WTC11 (cell line): ENCODE data around the gene ABCF2. TPM values are rescaled to one million over a fixed set of nuclear protein-coding genes. Genes with fewer than 3 reads are reported as not detected.

ENCODE experiments used
- ATAC-seq: fragments of 200-7000 bp; cut with Tn5 transposase; 2 replicates; pipeline ENCODE4 v1.10.0; 2021; ENCODE audit warnings: mild to moderate bottlenecking, moderate library complexity
- CTCF ChIA-PET: fragments of 300-600 bp; sonication (Branson Sonifier 250); formaldehyde crosslinking; loops from one replicate; lab custom pipeline; 2021; ENCODE audit warnings: antibody characterized with exemption; lab: Charles Lee
- POLR2A ChIA-PET: fragments of 350-600 bp; sonication (Branson Sonifier 250); formaldehyde crosslinking; loops from one replicate; lab custom pipeline; 2021; ENCODE audit warnings: antibody characterized with exemption; lab: Charles Lee
- DNase-seq: peaks from one replicate; pipeline ENCODE4 v3.0.0; 2021; ENCODE audit warnings: low spot score
- H3K27ac Mint-ChIP-seq: 2 replicates; pipeline ENCODE4 v1.8.0; 2021; ENCODE audit warnings: mixed read lengths
- H3K27me3 Mint-ChIP-seq: 2 replicates; pipeline ENCODE4 v1.8.0; 2021; ENCODE audit warnings: low read depth, mild to moderate bottlenecking, moderate library complexity, mixed read lengths
- H3K36me3 Mint-ChIP-seq: 2 replicates; pipeline ENCODE4 v1.8.0; 2021; ENCODE audit warnings: mixed read lengths
- H3K4me1 Mint-ChIP-seq: 2 replicates; pipeline ENCODE4 v1.8.0; 2022; ENCODE audit warnings: mixed read lengths
- H3K4me3 Mint-ChIP-seq: 2 replicates; pipeline ENCODE4 v1.8.0; 2021; ENCODE audit warnings: mild to moderate bottlenecking, moderate library complexity, mixed read lengths
- H3K9me3 Mint-ChIP-seq: 2 replicates; pipeline ENCODE4 v1.8.0; 2021; ENCODE audit warnings: mixed read lengths
- ATF6 ChIP-seq: sonication (generic); formaldehyde crosslinking; IDR thresholded peaks from 2 replicates; pipeline ENCODE4 v1.8.1; 2023; ENCODE audit warnings: mild to moderate bottlenecking, missing genetic modification reagents
- EMX1 ChIP-seq: fragments of 250-450 bp; sonication (Bioruptor Pico); IDR thresholded peaks from 2 replicates; pipeline ENCODE4 v1.8.0; 2021; ENCODE audit warnings: mild to moderate bottlenecking
- FOXP1 ChIP-seq: sonication (generic); formaldehyde crosslinking; IDR thresholded peaks from 2 replicates; pipeline ENCODE4 v1.8.0; 2022; ENCODE audit warnings: missing genetic modification reagents, mild to moderate bottlenecking, moderate library complexity, borderline replicate concordance
- GRHL2 ChIP-seq: fragments of 250-450 bp; sonication (Bioruptor Pico); IDR thresholded peaks from 2 replicates; pipeline ENCODE4 v1.8.0; 2022; ENCODE audit warnings: mild to moderate bottlenecking, moderate library complexity; ENCODE audit not compliant: insufficient replicate concordance, severe bottlenecking
- GTF2I ChIP-seq: fragments of 250-450 bp; sonication (Bioruptor Pico); conservative IDR thresholded peaks from 2 replicates; pipeline ENCODE4 v1.4.0; 2021; ENCODE audit warnings: mild to moderate bottlenecking
- HMGA2 ChIP-seq: fragments of 250-450 bp; sonication (Bioruptor Pico); IDR thresholded peaks from 2 replicates; pipeline ENCODE4 v1.4.0; 2021; ENCODE audit warnings: mild to moderate bottlenecking, moderate library complexity
- IRF1 ChIP-seq: sonication (generic); formaldehyde crosslinking; IDR thresholded peaks from 2 replicates; pipeline ENCODE4 v1.8.0; 2023; ENCODE audit warnings: missing genetic modification reagents
- JAZF1 ChIP-seq: fragments of 250-450 bp; sonication (Bioruptor Pico); IDR thresholded peaks from 2 replicates; pipeline ENCODE4 v1.9.0; 2021; ENCODE audit warnings: moderate library complexity, mild to moderate bottlenecking, inconsistent platforms
- NFYB ChIP-seq: sonication (generic); formaldehyde crosslinking; conservative IDR thresholded peaks from 2 replicates; pipeline ENCODE4 v1.8.0; 2022; ENCODE audit warnings: low read depth, missing genetic modification reagents
- NR1H2 ChIP-seq: sonication (generic); formaldehyde crosslinking; IDR thresholded peaks from 2 replicates; pipeline ENCODE4 v1.9.0; 2021; ENCODE audit warnings: mild to moderate bottlenecking, moderate library complexity, missing genetic modification reagents
- SP1 ChIP-seq: sonication (generic); formaldehyde crosslinking; conservative IDR thresholded peaks from 2 replicates; pipeline ENCODE4 v1.8.1; 2022; ENCODE audit warnings: missing genetic modification reagents
- TEAD1 ChIP-seq: sonication (generic); formaldehyde crosslinking; IDR thresholded peaks from 2 replicates; pipeline ENCODE4 v1.8.0; 2022; ENCODE audit warnings: mild to moderate bottlenecking, missing genetic modification reagents
- TEAD4 ChIP-seq: sonication (generic); formaldehyde crosslinking; IDR thresholded peaks from 2 replicates; pipeline ENCODE4 v1.8.0; 2022; ENCODE audit warnings: mild to moderate bottlenecking, missing genetic modification reagents
- ZNF121 ChIP-seq: sonication (generic); formaldehyde crosslinking; IDR thresholded peaks from 2 replicates; pipeline ENCODE4 v1.8.0; 2023; ENCODE audit warnings: missing genetic modification reagents
- ZNF416 ChIP-seq: fragments of 250-450 bp; sonication (Bioruptor Pico); IDR thresholded peaks from 2 replicates; pipeline ENCODE4 v1.9.0; 2021; ENCODE audit warnings: mild to moderate bottlenecking, inconsistent platforms
- total RNA-seq: library from RNA; stranded (reverse); gene quantifications from 3 replicates; pipeline ENCODE4 v1.2.3, GENCODE V29; 2021
- TF ChIP-seq, protein P1 (sequence below): sonication (generic); formaldehyde crosslinking; IDR thresholded peaks from 2 replicates; pipeline ENCODE4 v1.8.1; 2022; ENCODE audit warnings: low read depth, mild to moderate bottlenecking, moderate library complexity, missing genetic modification reagents, borderline replicate concordance
- TF ChIP-seq, protein P2 (sequence below): sonication (generic); formaldehyde crosslinking; IDR thresholded peaks from 2 replicates; pipeline ENCODE4 v1.8.0; 2022; ENCODE audit warnings: mild to moderate bottlenecking, missing genetic modification reagents
- TF ChIP-seq, protein P3 (sequence below): sonication (generic); formaldehyde crosslinking; IDR thresholded peaks from 2 replicates; pipeline ENCODE4 v1.8.1; 2022; ENCODE audit warnings: missing genetic modification reagents, borderline replicate concordance
- TF ChIP-seq, protein P4 (sequence below): sonication (generic); formaldehyde crosslinking; IDR thresholded peaks from 2 replicates; pipeline ENCODE4 v1.8.1; 2023; ENCODE audit warnings: mild to moderate bottlenecking, missing genetic modification reagents

Gene ABCF2
- total RNA-seq, 1 experiment from 2014 or later = 43.7 TPM

- H3K27me3 Mint-ChIP-seq = peaks cover 8% of the 10 kb centered on the region
- DNase-seq (no peak), ATAC-seq (no peak)
- POLR2A ChIA-PET = no interaction called here
- CTCF ChIA-PET = interaction anchor here (1.0 kb wide), 1 partner anchor 71 kb away, joined by 3 read pairs; no protein-coding TSS in a partner anchor
- H3K4me1 Mint-ChIP-seq = peaks cover 19% of the 10 kb centered on the region
- H3K9me3 Mint-ChIP-seq = no peaks in the 10 kb centered on the region
- peaks cover 9% of the 10 kb centered on the region; the same call in 1 of the 2 replicates for H3K36me3 Mint-ChIP-seq
- no peak overlapping the region for H3K4me3 Mint-ChIP-seq
- no peak overlapping the region for H3K27ac Mint-ChIP-seq
- TF ChIP-seq ZNF121 (CRISPR knock-in tag) = no peak
- TF ChIP-seq HMGA2 (CRISPR knock-in tag) = no peak
- no peak for TF ChIP-seq JAZF1 (CRISPR knock-in tag)
- TF ChIP-seq NR1H2 = no peak
- no peak for TF ChIP-seq ATF6 (CRISPR knock-in tag)
These were observed 13.5 kb upstream of the ABCF2 start for GRCh38 chr7:151240536-151240935.

GRCh38 chr7:151239837-151240459 lies 12.9 kb upstream of the ABCF2 start:
- Mint-ChIP-seq H3K4me1 (peaks cover 19% of the 10 kb centered on the region), H3K36me3 (peaks cover 9% of the 10 kb centered on the region; the same call in 1 of the 2 replicates), H3K4me3 (no peak overlapping the region), H3K27ac (no peak overlapping the region; the same call in 1 of the 2 replicates), H3K27me3 (peaks cover 6% of the 10 kb centered on the region), H3K9me3 (no peaks in the 10 kb centered on the region)
- POLR2A ChIA-PET = no interaction called here
- TF ChIP-seq GRHL2 (CRISPR knock-in tag) (no peak), ZNF416 (CRISPR knock-in tag) (no peak), SP1 (CRISPR knock-in tag) (no peak), GTF2I (CRISPR knock-in tag) (no peak)
- TF ChIP-seq, protein P1, sequence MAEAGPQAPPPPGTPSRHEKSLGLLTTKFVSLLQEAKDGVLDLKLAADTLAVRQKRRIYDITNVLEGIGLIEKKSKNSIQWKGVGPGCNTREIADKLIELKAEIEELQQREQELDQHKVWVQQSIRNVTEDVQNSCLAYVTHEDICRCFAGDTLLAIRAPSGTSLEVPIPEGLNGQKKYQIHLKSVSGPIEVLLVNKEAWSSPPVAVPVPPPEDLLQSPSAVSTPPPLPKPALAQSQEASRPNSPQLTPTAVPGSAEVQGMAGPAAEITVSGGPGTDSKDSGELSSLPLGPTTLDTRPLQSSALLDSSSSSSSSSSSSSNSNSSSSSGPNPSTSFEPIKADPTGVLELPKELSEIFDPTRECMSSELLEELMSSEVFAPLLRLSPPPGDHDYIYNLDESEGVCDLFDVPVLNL (CRISPR knock-in tag) = no peak
- TF ChIP-seq, protein P2, sequence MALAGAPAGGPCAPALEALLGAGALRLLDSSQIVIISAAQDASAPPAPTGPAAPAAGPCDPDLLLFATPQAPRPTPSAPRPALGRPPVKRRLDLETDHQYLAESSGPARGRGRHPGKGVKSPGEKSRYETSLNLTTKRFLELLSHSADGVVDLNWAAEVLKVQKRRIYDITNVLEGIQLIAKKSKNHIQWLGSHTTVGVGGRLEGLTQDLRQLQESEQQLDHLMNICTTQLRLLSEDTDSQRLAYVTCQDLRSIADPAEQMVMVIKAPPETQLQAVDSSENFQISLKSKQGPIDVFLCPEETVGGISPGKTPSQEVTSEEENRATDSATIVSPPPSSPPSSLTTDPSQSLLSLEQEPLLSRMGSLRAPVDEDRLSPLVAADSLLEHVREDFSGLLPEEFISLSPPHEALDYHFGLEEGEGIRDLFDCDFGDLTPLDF (CRISPR knock-in tag) = no peak
- TF ChIP-seq, protein P3, sequence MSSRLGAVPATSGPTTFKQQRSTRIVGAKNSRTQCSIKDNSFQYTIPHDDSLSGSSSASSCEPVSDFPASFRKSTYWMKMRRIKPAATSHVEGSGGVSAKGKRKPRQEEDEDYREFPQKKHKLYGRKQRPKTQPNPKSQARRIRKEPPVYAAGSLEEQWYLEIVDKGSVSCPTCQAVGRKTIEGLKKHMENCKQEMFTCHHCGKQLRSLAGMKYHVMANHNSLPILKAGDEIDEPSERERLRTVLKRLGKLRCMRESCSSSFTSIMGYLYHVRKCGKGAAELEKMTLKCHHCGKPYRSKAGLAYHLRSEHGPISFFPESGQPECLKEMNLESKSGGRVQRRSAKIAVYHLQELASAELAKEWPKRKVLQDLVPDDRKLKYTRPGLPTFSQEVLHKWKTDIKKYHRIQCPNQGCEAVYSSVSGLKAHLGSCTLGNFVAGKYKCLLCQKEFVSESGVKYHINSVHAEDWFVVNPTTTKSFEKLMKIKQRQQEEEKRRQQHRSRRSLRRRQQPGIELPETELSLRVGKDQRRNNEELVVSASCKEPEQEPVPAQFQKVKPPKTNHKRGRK (CRISPR knock-in tag) = no peak
- no peak for ATAC-seq
- no peak for DNase-seq
- CTCF ChIA-PET = interaction anchor here (0.9 to 1.0 kb wide), 2 partner anchors 13 to 72 kb away, joined by 3 read pairs; partner anchors contain the start of gene ABCF2

GRCh38 chr7:151238924-151239836 lies 12.2 kb upstream of the ABCF2 start:
- Mint-ChIP-seq H3K4me1 (peaks cover 13% of the 10 kb centered on the region), H3K27ac (no peak overlapping the region), H3K9me3 (no peaks in the 10 kb centered on the region), H3K36me3 (peaks cover 9% of the 10 kb centered on the region; the same call in 1 of the 2 replicates), H3K4me3 (no peak overlapping the region), H3K27me3 (no peaks in the 10 kb centered on the region; the same call in 1 of the 2 replicates)
- no peak for DNase-seq
- no peak for ATAC-seq
- no peak for TF ChIP-seq TEAD1 (CRISPR knock-in tag)
- no peak for TF ChIP-seq IRF1 (CRISPR knock-in tag)
- TF ChIP-seq FOXP1 = no peak
- no peak for TF ChIP-seq EMX1 (CRISPR knock-in tag)
- TF ChIP-seq NFYB (CRISPR knock-in tag) = no peak
- TF ChIP-seq GTF2I (CRISPR knock-in tag) = no peak
- no peak for TF ChIP-seq TEAD4
- TF ChIP-seq, protein P4, sequence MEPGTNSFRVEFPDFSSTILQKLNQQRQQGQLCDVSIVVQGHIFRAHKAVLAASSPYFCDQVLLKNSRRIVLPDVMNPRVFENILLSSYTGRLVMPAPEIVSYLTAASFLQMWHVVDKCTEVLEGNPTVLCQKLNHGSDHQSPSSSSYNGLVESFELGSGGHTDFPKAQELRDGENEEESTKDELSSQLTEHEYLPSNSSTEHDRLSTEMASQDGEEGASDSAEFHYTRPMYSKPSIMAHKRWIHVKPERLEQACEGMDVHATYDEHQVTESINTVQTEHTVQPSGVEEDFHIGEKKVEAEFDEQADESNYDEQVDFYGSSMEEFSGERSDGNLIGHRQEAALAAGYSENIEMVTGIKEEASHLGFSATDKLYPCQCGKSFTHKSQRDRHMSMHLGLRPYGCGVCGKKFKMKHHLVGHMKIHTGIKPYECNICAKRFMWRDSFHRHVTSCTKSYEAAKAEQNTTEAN = no peak
- POLR2A ChIA-PET = no interaction called here
- CTCF ChIA-PET = interaction anchor here (0.9 to 1.1 kb wide), 2 partner anchors 12 to 18 kb away, joined by 3 read pairs; partner anchors contain the start of gene ABCF2
